Upper lobe of left lung (tissue), 6 donors: Measurements from ENCODE around the gene RPS6KA3. TPM values are rescaled to one million over a fixed set of nuclear protein-coding genes. Genes with fewer than 3 reads are reported as not detected.

ENCODE experiments used
- ATAC-seq, 2 donors: fragments of 200-7000 bp; cut with Tn5 transposase; one replicate each; pipeline ENCODE4 v1.9.1; 2022; ENCODE audit warnings: mild to moderate bottlenecking in 2 of 2, moderate library complexity in 2 of 2; ENCODE audit not compliant: low FRiP score in 2 of 2
- DNase-seq, 2 donors: peaks; one replicate each; pipeline ENCODE4 v3.0.0-alpha.2; 2019 to 2020
- H3K27ac ChIP-seq, 4 donors: fragments of 200-600 bp; sonication (generic); one replicate each; pipeline ENCODE4 v1.5.1; 2016 to 2019
- H3K27me3 ChIP-seq, 4 donors: fragments of 200-600 bp; sonication (generic); one replicate each; pipeline ENCODE4 v1.5.1; 2017 to 2019
- H3K36me3 ChIP-seq, 4 donors: fragments of 200-600 bp; sonication (generic); one replicate each; pipeline ENCODE4 v1.5.1; 2016 to 2019
- H3K4me1 ChIP-seq, 4 donors: fragments of 200-600 bp; sonication (generic); one replicate each; pipeline ENCODE4 v1.5.1; 2018 to 2019
- H3K4me3 ChIP-seq, 4 donors: fragments of 200-600 bp; sonication (generic); one replicate each; pipeline ENCODE4 v1.5.1; 2017 to 2019; ENCODE audit warnings: mild to moderate bottlenecking in 2 of 4, moderate library complexity in 1 of 4
- H3K9me3 ChIP-seq, 4 donors: fragments of 200-600 bp; sonication (generic); one replicate each; pipeline ENCODE4 v1.5.1; 2018 to 2019
- CTCF ChIP-seq, 6 experiments: fragments of 450-650 bp in 4 of 6; fragments of 200-600 bp in 2 of 6; sonication (generic) in 2 of 6; IDR thresholded peaks; one replicate each; pipeline ENCODE4 v1.5.1; 2016 to 2019; ENCODE audit warnings: antibody characterized with exemption in 6 of 6
- EP300 ChIP-seq, 4 donors: sonication (generic); formaldehyde crosslinking; IDR thresholded peaks; one replicate each; pipeline ENCODE4 v1.5.1; 2017; ENCODE audit warnings: antibody characterized with exemption in 4 of 4, control low read depth in 2 of 4
- POLR2A ChIP-seq, 4 donors: fragments of 450-650 bp; IDR thresholded peaks; one replicate each; pipeline ENCODE4 v1.5.1; 2016 to 2017; ENCODE audit warnings: antibody characterized with exemption in 4 of 4, mild to moderate bottlenecking in 2 of 4
- POLR2AphosphoS5 ChIP-seq, 2 donors: sonication (generic); formaldehyde crosslinking; IDR thresholded peaks; one replicate each; pipeline ENCODE4 v1.5.1; 2017; ENCODE audit warnings: antibody characterized with exemption in 2 of 2
- WGBS, 2 donors: methylation state at CpG; one replicate each; pipeline ENCODE4 v1.1.5; 2017 to 2018; 5-methylcytosine and 5-hydroxymethylcytosine counted together
- total RNA-seq, 6 donors: library from RNA; depleted of rRNA in 4 of 6; stranded (reverse); fragments of >200 nt in 4 of 6; gene quantifications; one replicate each; pipeline versions ENCODE4 v1.1.0 to v1.2.1, GENCODE V29; 2016 to 2021
- donor health status: DM: no; HTN: no; CAD: no; lungs with moderate emphysema.
- donor health status: DM: no; HTN: yes; CAD: no; lungs with severe emphysema.

The RPS6KA3 gene
- total RNA-seq, 6 donors from 2014 or later, result 24.6 to 93.0 (median 58.4) TPM

GRCh38 chrX:20224814-20225487 lies 41.8 kb downstream of the RPS6KA3 start:
- no peak for TF ChIP-seq POLR2A (IDR thresholded peaks at IDR 0.05)
- no peak for TF ChIP-seq EP300 (IDR thresholded peaks at IDR 0.05)
- TF ChIP-seq POLR2AphosphoS5 (IDR thresholded peaks at IDR 0.05), result no peak
- TF ChIP-seq CTCF (IDR thresholded peaks at IDR 0.05), result no peak
- 73 to 80% methylated on average over 1 to 2 of the region's 2 CpGs for WGBS, 2 donors
- H3K4me1 ChIP-seq, result no peaks in the 10 kb centered on the region
- H3K36me3 ChIP-seq, result no peaks in the 10 kb centered on the region
- no peaks in the 10 kb centered on the region for H3K27me3 ChIP-seq
- DNase-seq (no peak), ATAC-seq (no peak)
- H3K4me3 ChIP-seq, result no peak overlapping the region
- no peak overlapping the region for H3K27ac ChIP-seq
- H3K9me3 ChIP-seq, result no peaks in the 10 kb centered on the region

- DNase-seq (no peak), ATAC-seq (no peak)
- no peaks in the 10 kb centered on the region for H3K9me3 ChIP-seq
- no peak overlapping the region for H3K27ac ChIP-seq
- H3K4me3 ChIP-seq, result no peak overlapping the region
- H3K27me3 ChIP-seq, result no peaks in the 10 kb centered on the region
- peaks cover 0 to 6% (median 2%) of the 10 kb centered on the region in 4 donors for H3K4me1 ChIP-seq
- no peaks in the 10 kb centered on the region for H3K36me3 ChIP-seq
- WGBS, 2 donors, result 39 to 61% methylated on average over 3 of the region's 3 CpGs
- TF ChIP-seq EP300 (IDR thresholded peaks at IDR 0.05) (no peak), CTCF (IDR thresholded peaks at IDR 0.05) (no peak), POLR2AphosphoS5 (IDR thresholded peaks at IDR 0.05) (no peak), POLR2A (IDR thresholded peaks at IDR 0.05) (no peak)
Observed at GRCh38 chrX:20221902-20222301, 44.8 kb downstream of the RPS6KA3 start.

- TF ChIP-seq CTCF (IDR thresholded peaks at IDR 0.05) (no peak), EP300 (IDR thresholded peaks at IDR 0.05) (no peak), POLR2A (IDR thresholded peaks at IDR 0.05) (no peak), POLR2AphosphoS5 (IDR thresholded peaks at IDR 0.05) (no peak)
- 39 to 43% methylated on average over 9 of the region's 9 CpGs for WGBS, 2 donors
- DNase-seq (no peak), ATAC-seq (no peak)
- Histone ChIP-seq H3K4me1 (peaks cover 0 to 6% (median 2%) of the 10 kb centered on the region in 4 donors), H3K27me3 (no peaks in the 10 kb centered on the region), H3K4me3 (peak overlapping the region in 2 of 4 donors; percentile 23 to 28), H3K36me3 (no peaks in the 10 kb centered on the region), H3K27ac (peak overlapping the region in 3 of 4 donors; percentile 8 to 43 (median 18)), H3K9me3 (no peaks in the 10 kb centered on the region)
Observed at GRCh38 chrX:20218836-20219505, 47.7 kb downstream of the RPS6KA3 start.

GRCh38 chrX:20217906-20218305 lies 48.8 kb downstream of the RPS6KA3 start:
- H3K9me3 ChIP-seq, result no peaks in the 10 kb centered on the region
- DNase-seq, result no peak
- peak overlapping the region in 2 of 4 donors; percentile 8 to 43 for H3K27ac ChIP-seq
- peak overlapping the region in 2 of 4 donors; percentile 23 to 28 for H3K4me3 ChIP-seq
- ATAC-seq, result no peak
- TF ChIP-seq POLR2AphosphoS5 (IDR thresholded peaks at IDR 0.05) (no peak), EP300 (IDR thresholded peaks at IDR 0.05) (no peak), POLR2A (IDR thresholded peaks at IDR 0.05) (no peak), CTCF (IDR thresholded peaks at IDR 0.05) (no peak)
- H3K27me3 ChIP-seq, result no peaks in the 10 kb centered on the region
- peaks cover 0 to 6% (median 2%) of the 10 kb centered on the region in 4 donors for H3K4me1 ChIP-seq
- 55 to 59% methylated on average over 2 of the region's 2 CpGs for WGBS, 2 donors
- H3K36me3 ChIP-seq, result no peaks in the 10 kb centered on the region
